HG03354 (cell line): Measurements from ENCODE around the gene CFAP221.

ENCODE experiments used
- ATAC-seq: cut with Tn5 transposase; IDR thresholded peaks from one replicate; pipeline ENCODE4 v1.9.1; 2021; ENCODE audit warnings: mild to moderate bottlenecking; ENCODE audit not compliant: unreplicated experiment, poor library complexity, severe bottlenecking

CFAP221 gene

GRCh38 chr2:119544075-119544938, at the start of gene CFAP221:
CFAP221 (plus strand) TSS chr2:119544449; CDS start chr2:119546132, 1,683 bp downstream.
- peak; percentile 89 for ATAC-seq

GRCh38 chr2:119495948-119496347, 48.3 kb upstream of the CFAP221 start:
- ATAC-seq = no peak

- no peak for ATAC-seq
Measured at GRCh38 chr2:119496682-119497081, 47.6 kb upstream of the CFAP221 start.

GRCh38 chr2:119508756-119509155, 35.5 kb upstream of the CFAP221 start:
- no peak for ATAC-seq

GRCh38 chr2:119511989-119512388, 32.3 kb upstream of the CFAP221 start:
- no peak for ATAC-seq

GRCh38 chr2:119512946-119513345, 31.3 kb upstream of the CFAP221 start:
- no peak for ATAC-seq

GRCh38 chr2:119513832-119514231, 30.4 kb upstream of the CFAP221 start:
- ATAC-seq = no peak

- no peak for ATAC-seq
Measured at GRCh38 chr2:119516121-119516520, 28.1 kb upstream of the CFAP221 start.

- peak; percentile 93 for ATAC-seq
Measured at GRCh38 chr2:119517433-119517832, 26.8 kb upstream of the CFAP221 start.

- ATAC-seq = no peak
Measured at GRCh38 chr2:119518401-119519056, 25.7 kb upstream of the CFAP221 start.

- no peak for ATAC-seq
Measured at GRCh38 chr2:119519057-119519408, 25.2 kb upstream of the CFAP221 start.

- ATAC-seq = no peak
Measured at GRCh38 chr2:119520696-119521432, 23.4 kb upstream of the CFAP221 start.

GRCh38 chr2:119521433-119522050, 22.7 kb upstream of the CFAP221 start:
- ATAC-seq = no peak

GRCh38 chr2:119522671-119523070, 21.6 kb upstream of the CFAP221 start:
- no peak for ATAC-seq

- ATAC-seq = no peak
Measured at GRCh38 chr2:119523383-119523951, 20.8 kb upstream of the CFAP221 start.

GRCh38 chr2:119523952-119524694, 20.1 kb upstream of the CFAP221 start, which contains the start of gene SCTR:
SCTR (minus strand) TSS chr2:119524483; CDS start chr2:119524226, 257 bp downstream.
- ATAC-seq = no peak

GRCh38 chr2:119525614-119526013, 18.6 kb upstream of the CFAP221 start:
- ATAC-seq = no peak

GRCh38 chr2:119527999-119528398, 16.2 kb upstream of the CFAP221 start:
- no peak for ATAC-seq

GRCh38 chr2:119531292-119531691, 13.0 kb upstream of the CFAP221 start:
- ATAC-seq = no peak
